ENCODE results near the gene FARP1.

DNA sequence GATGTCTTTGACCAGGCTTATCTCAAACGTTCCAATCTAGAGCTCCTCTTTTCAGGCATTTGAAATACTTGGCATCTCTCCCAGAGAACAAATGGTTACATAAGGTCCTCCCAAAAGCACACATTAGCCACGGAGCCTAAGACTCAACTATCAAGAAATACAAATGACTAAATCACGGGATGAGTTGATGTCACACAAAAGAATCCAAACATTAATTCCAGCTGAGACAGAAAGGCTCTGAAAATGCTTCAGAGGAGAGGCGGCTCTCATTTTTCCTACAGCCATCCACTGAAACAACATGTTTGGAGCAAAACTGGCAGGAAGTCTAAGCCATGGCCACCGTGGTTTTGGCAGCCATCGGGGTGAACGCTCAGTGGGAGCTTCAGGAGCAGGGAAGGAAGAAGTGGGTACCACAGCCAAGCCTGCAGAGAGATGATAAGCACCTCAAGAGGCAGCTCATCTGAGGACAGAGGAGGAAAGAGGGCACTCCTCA lies 311.5 kb downstream of the FARP1 start:
- no peak for TF ChIP-seq EZH2 (IDR thresholded peaks at IDR 0.05; ENCODE audit: insufficient read depth, low read length)
- TF ChIP-seq, protein P1, sequence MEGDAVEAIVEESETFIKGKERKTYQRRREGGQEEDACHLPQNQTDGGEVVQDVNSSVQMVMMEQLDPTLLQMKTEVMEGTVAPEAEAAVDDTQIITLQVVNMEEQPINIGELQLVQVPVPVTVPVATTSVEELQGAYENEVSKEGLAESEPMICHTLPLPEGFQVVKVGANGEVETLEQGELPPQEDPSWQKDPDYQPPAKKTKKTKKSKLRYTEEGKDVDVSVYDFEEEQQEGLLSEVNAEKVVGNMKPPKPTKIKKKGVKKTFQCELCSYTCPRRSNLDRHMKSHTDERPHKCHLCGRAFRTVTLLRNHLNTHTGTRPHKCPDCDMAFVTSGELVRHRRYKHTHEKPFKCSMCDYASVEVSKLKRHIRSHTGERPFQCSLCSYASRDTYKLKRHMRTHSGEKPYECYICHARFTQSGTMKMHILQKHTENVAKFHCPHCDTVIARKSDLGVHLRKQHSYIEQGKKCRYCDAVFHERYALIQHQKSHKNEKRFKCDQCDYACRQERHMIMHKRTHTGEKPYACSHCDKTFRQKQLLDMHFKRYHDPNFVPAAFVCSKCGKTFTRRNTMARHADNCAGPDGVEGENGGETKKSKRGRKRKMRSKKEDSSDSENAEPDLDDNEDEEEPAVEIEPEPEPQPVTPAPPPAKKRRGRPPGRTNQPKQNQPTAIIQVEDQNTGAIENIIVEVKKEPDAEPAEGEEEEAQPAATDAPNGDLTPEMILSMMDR (IDR thresholded peaks at IDR 0.05; ENCODE audit: insufficient read depth, low read depth, low read length): no peak

All from astrocyte (in vitro differentiated cells and primary cell).